ENCODE results near the gene SPAST. TPM values are rescaled to one million over a fixed set of nuclear protein-coding genes. Genes with fewer than 3 reads are reported as not detected.
"Not testable (repeated sequence)": the region's sequence is repeated elsewhere in the genome, so short reads cannot be mapped to it uniquely, and the experiment has no call there.

SPAST gene, protein sequence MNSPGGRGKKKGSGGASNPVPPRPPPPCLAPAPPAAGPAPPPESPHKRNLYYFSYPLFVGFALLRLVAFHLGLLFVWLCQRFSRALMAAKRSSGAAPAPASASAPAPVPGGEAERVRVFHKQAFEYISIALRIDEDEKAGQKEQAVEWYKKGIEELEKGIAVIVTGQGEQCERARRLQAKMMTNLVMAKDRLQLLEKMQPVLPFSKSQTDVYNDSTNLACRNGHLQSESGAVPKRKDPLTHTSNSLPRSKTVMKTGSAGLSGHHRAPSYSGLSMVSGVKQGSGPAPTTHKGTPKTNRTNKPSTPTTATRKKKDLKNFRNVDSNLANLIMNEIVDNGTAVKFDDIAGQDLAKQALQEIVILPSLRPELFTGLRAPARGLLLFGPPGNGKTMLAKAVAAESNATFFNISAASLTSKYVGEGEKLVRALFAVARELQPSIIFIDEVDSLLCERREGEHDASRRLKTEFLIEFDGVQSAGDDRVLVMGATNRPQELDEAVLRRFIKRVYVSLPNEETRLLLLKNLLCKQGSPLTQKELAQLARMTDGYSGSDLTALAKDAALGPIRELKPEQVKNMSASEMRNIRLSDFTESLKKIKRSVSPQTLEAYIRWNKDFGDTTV
- 39.7 TPM for total RNA-seq

DNA sequence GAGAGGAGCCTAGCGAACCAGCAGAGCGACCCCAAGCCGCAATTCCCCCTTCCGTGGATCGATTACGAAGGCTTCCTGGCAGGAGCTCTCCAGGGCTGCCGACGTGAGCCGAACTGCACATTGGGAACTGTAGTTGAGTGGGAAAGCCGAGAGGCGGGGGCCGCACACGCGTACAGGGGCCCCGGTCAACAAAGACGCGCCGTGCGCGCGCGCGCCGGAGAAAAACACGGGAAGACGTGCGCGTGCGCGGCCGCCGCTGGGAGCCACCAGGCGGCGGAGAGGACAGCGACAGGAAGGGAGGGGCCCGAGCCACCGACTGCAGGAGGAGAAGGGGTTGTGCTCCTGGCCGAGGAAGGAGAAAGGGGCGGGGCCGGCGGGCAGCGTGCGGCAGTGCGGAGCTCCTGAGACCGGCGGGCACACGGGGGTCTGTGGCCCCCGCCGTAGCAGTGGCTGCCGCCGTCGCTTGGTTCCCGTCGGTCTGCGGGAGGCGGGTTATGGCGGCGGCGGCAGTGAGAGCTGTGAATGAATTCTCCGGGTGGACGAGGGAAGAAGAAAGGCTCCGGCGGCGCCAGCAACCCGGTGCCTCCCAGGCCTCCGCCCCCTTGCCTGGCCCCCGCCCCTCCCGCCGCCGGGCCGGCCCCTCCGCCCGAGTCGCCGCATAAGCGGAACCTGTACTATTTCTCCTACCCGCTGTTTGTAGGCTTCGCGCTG lies at the start of gene SPAST:
Gene SPAST, plus strand, starts transcription at position 247 of the 711 bp plus-strand sequence. Its CDS starts 276 bp downstream, at position 523.
- H3K27ac ChIP-seq (ENCODE audit: low read depth, low read length), result peak within 1 kb of the TSS; percentile 83
- no peaks in the 10 kb centered on the region for H3K27me3 ChIP-seq (ENCODE audit: control insufficient read depth in 3 of 3, insufficient read depth in 3 of 3, low read length in 3 of 3)
- H3K36me3 ChIP-seq (ENCODE audit: control insufficient read depth in 3 of 3, insufficient read depth in 3 of 3, low read length in 3 of 3), result no peaks in the 10 kb centered on the region
- peaks cover 2 to 11% (median 11%) of the 10 kb centered on the region in 3 donors for H3K4me1 ChIP-seq (ENCODE audit: control insufficient read depth in 3 of 3, insufficient read depth in 3 of 3, low read length in 3 of 3)
- peak within 1 kb of the TSS; percentile 76 to 96 (median 88) for H3K4me3 ChIP-seq (ENCODE audit: low read length in 3 of 3)
- peak within 1 kb of the TSS; percentile 77 to 93 (median 88) for H3K9ac ChIP-seq (ENCODE audit: low read depth in 1 of 3, low read length in 3 of 3)
- H3K9me3 ChIP-seq (ENCODE audit: control insufficient read depth in 3 of 3, low read length in 3 of 3), result no peaks in the 10 kb centered on the region

DNA sequence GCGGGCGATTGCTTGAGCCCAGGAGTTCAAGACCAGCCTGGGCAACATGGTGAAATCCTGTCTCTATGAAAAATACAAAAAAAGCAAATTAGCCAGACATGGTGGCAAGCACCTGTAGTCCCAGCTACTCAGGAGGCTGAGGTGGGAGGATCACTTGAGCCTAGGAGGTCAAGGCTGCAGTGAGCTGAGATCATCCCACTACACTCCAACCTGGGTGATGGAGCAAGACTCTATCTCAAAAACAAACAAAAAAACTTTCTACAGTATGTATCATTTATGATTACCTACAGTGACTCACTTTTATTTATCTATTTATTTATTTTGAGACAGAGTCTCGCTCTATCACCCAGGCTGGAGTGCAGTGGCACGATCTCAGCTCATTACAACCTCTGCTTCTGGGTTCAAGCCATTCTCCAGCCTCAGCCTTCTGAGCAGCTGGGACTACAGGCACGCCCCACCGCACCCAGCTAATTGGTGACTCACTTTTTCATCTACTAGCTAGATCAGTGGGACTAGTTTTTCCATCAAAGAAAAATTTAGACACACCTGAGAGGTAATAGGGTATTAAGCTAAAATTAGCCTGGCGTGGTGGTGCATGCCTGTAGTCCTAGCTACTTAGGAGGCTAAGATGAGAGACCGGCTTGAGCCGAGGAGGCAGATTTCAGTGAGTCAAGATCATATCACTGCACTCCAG lies 44.4 kb upstream of the SPAST start:
- not testable (repeated sequence) for H3K4me1 ChIP-seq (ENCODE audit: control insufficient read depth in 3 of 3, insufficient read depth in 3 of 3, low read length in 3 of 3); H3K9me3 ChIP-seq (ENCODE audit: control insufficient read depth in 3 of 3, low read length in 3 of 3); H3K27ac ChIP-seq (ENCODE audit: low read depth, low read length); H3K4me3 ChIP-seq (ENCODE audit: low read length in 3 of 3); H3K9ac ChIP-seq (ENCODE audit: low read depth in 1 of 3, low read length in 3 of 3); H3K27me3 ChIP-seq (ENCODE audit: control insufficient read depth in 3 of 3, insufficient read depth in 3 of 3, low read length in 3 of 3)
- peaks cover 18 to 30% (median 18%) of the 10 kb centered on the region in 3 donors for H3K36me3 ChIP-seq (ENCODE audit: control insufficient read depth in 3 of 3, insufficient read depth in 3 of 3, low read length in 3 of 3)

DNA sequence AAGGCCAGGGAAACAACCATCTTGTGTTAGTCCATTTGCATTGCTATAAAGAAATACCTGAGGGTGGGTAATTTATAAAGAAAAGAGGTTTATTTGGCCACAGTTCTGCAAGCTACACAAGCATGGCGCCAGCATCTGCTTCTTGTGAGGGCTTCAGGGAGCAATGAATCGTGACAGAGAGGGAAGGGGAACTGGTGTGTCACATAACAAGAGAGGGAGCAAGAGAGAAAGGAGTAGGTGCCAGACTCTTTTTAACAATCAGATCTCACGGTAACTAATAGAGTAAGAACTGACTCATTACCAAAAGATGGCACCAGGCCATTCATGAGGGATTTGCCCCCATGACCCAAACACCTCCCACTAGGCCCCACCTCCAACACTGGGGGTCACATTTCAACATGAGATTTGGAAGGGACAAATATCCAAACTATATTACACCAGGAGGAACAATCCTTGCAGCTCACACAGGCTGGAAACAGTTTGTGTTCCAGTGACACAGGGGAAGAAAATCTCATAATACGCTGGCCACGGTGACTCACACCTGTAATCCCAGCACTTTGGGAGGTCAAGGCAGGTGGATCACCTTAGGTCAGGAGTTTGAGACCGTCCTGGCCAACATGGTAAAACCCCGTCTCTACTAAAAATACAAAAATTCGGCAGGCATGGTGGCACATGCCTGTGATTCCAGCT lies 29.0 kb upstream of the SPAST start:
- not testable (repeated sequence) for H3K4me3 ChIP-seq (ENCODE audit: low read length in 3 of 3); H3K9me3 ChIP-seq (ENCODE audit: control insufficient read depth in 3 of 3, low read length in 3 of 3); H3K27me3 ChIP-seq (ENCODE audit: control insufficient read depth in 3 of 3, insufficient read depth in 3 of 3, low read length in 3 of 3); H3K9ac ChIP-seq (ENCODE audit: low read depth in 1 of 3, low read length in 3 of 3); H3K4me1 ChIP-seq (ENCODE audit: control insufficient read depth in 3 of 3, insufficient read depth in 3 of 3, low read length in 3 of 3); H3K27ac ChIP-seq (ENCODE audit: low read depth, low read length)
- H3K36me3 ChIP-seq (ENCODE audit: control insufficient read depth in 3 of 3, insufficient read depth in 3 of 3, low read length in 3 of 3), result peaks cover 5 to 17% (median 9%) of the 10 kb centered on the region in 3 donors

DNA sequence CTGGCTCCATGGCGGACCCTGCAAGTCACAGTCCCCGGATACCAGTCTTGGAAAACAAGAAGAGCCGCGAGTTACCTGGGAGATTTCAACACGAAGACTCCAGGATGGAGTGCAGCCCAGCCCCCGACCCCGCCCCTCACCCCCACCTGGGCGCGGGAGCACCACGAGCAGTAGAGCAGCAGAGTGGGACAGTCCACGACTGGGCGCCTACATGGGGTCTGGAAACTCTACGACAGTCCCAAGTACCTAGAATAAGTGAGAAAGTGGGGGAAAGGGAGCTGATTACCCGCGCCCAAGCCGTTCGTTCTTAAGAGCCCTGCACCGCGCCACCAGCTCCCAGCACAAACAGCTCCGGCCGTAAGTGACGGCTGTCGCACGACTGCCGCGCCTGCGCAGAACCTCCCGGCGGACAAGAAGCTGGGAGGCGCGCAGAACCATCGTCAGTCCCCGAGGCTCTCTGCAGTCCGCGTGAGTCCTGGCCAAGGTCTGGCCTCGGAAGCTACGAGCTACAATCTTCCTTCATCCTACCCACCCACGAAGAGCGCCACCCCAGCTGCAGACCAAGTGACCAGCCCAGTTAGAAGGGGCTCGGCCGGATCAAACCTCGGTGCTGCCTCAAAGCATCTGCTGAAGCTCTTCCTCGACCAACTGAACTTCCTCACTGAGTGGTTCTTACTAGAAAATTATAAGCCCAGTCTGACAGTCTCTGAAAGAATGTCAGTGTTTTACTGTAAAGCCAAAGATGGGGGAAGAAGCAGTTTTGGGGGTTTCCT lies 23.7 kb upstream of the SPAST start, which contains the start of gene DPY30:
Gene DPY30, minus strand, starts transcription at position 359 of the 773 bp plus-strand sequence. Its CDS starts 349 bp downstream, at position 10.
- H3K4me1 ChIP-seq (ENCODE audit: control insufficient read depth in 3 of 3, insufficient read depth in 3 of 3, low read length in 3 of 3), result peaks cover 3 to 9% (median 6%) of the 10 kb centered on the region in 3 donors
- H3K27me3 ChIP-seq (ENCODE audit: control insufficient read depth in 3 of 3, insufficient read depth in 3 of 3, low read length in 3 of 3), result no peaks in the 10 kb centered on the region
- peak within 1 kb of the TSS; percentile 51 for H3K27ac ChIP-seq (ENCODE audit: low read depth, low read length)
- peak within 1 kb of the TSS; percentile 58 to 95 (median 79) for H3K4me3 ChIP-seq (ENCODE audit: low read length in 3 of 3)
- H3K36me3 ChIP-seq (ENCODE audit: control insufficient read depth in 3 of 3, insufficient read depth in 3 of 3, low read length in 3 of 3), result peaks cover 2 to 9% (median 4%) of the 10 kb centered on the region in 3 donors
- H3K9ac ChIP-seq (ENCODE audit: low read depth in 1 of 3, low read length in 3 of 3), result peak within 1 kb of the TSS; percentile 36 to 94 (median 89)
- no peaks in the 10 kb centered on the region for H3K9me3 ChIP-seq (ENCODE audit: control insufficient read depth in 3 of 3, low read length in 3 of 3)

GRCh38 chr2:32043561-32043960 lies 19.8 kb upstream of the SPAST start:
- H3K27ac ChIP-seq (ENCODE audit: low read depth, low read length), result no peak overlapping the region
- H3K27me3 ChIP-seq (ENCODE audit: control insufficient read depth in 3 of 3, insufficient read depth in 3 of 3, low read length in 3 of 3), result no peaks in the 10 kb centered on the region
- H3K4me1 ChIP-seq (ENCODE audit: control insufficient read depth in 3 of 3, insufficient read depth in 3 of 3, low read length in 3 of 3), result peaks cover 3 to 9% (median 6%) of the 10 kb centered on the region in 3 donors
- no peak overlapping the region for H3K4me3 ChIP-seq (ENCODE audit: low read length in 3 of 3)
- no peak overlapping the region for H3K9ac ChIP-seq (ENCODE audit: low read depth in 1 of 3, low read length in 3 of 3)
- no peaks in the 10 kb centered on the region for H3K36me3 ChIP-seq (ENCODE audit: control insufficient read depth in 3 of 3, insufficient read depth in 3 of 3, low read length in 3 of 3)
- no peaks in the 10 kb centered on the region for H3K9me3 ChIP-seq (ENCODE audit: control insufficient read depth in 3 of 3, low read length in 3 of 3)

DNA sequence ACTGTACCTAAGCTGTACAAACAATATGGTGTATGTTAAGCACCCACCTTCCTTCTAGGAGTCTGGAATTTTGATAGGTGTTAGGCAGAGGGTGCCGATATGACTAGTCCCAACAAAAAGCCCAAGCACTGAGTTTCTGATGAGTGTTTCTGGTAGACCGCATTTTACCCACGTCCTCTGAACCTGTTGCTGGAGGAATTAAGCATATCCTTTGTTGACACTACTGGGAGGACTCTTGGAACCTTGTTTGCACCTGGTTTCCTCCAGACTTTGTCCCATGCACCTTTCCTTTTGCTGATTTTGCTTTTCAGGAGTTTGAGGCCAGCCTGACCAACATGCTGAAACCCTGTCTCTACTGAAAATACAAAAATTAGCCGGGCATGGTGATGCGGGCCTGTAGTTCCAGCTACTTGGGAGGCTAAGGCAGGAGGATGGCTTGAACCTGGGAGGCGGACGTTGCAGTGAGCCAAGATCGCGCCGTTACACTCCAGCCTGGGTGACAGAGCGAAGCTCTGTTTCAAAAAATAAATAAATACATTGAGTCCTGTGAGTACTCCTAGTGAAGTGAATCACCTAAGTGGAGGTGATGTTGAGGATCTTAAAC lies 11.4 kb upstream of the SPAST start:
- H3K27ac ChIP-seq (ENCODE audit: low read depth, low read length), result no peak overlapping the region
- H3K4me1 ChIP-seq (ENCODE audit: control insufficient read depth in 3 of 3, insufficient read depth in 3 of 3, low read length in 3 of 3), result no peaks in the 10 kb centered on the region
- no peaks in the 10 kb centered on the region for H3K27me3 ChIP-seq (ENCODE audit: control insufficient read depth in 3 of 3, insufficient read depth in 3 of 3, low read length in 3 of 3)
- H3K4me3 ChIP-seq (ENCODE audit: low read length in 3 of 3), result no peak overlapping the region
- no peak overlapping the region for H3K9ac ChIP-seq (ENCODE audit: low read depth in 1 of 3, low read length in 3 of 3)
- no peaks in the 10 kb centered on the region for H3K36me3 ChIP-seq (ENCODE audit: control insufficient read depth in 3 of 3, insufficient read depth in 3 of 3, low read length in 3 of 3)
- no peaks in the 10 kb centered on the region for H3K9me3 ChIP-seq (ENCODE audit: control insufficient read depth in 3 of 3, low read length in 3 of 3)

GRCh38 chr2:32054583-32054982 lies 8.8 kb upstream of the SPAST start:
- not testable (repeated sequence) for H3K4me1 ChIP-seq (ENCODE audit: control insufficient read depth in 3 of 3, insufficient read depth in 3 of 3, low read length in 3 of 3); H3K4me3 ChIP-seq (ENCODE audit: low read length in 3 of 3); H3K27me3 ChIP-seq (ENCODE audit: control insufficient read depth in 3 of 3, insufficient read depth in 3 of 3, low read length in 3 of 3); H3K27ac ChIP-seq (ENCODE audit: low read depth, low read length); H3K36me3 ChIP-seq (ENCODE audit: control insufficient read depth in 3 of 3, insufficient read depth in 3 of 3, low read length in 3 of 3); H3K9ac ChIP-seq (ENCODE audit: low read depth in 1 of 3, low read length in 3 of 3); H3K9me3 ChIP-seq (ENCODE audit: control insufficient read depth in 3 of 3, low read length in 3 of 3)

DNA sequence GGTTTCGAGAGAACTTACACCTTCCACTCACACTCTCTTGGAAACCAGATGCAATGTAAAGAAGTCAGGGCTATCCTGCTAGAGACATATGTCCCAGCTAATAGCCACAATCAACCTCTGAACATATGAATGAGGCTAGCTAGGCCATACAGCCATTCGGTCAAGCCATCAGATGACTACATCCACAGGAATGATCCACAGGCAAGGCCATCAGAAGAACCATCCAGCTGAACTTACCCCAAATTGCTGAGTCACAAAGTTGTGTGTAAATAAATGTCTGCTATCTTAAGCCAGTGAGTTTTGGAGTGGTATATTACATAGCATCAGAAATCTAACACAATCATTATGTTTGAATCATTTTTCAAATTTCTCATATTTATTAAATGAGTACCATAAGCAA lies 5.2 kb upstream of the SPAST start:
- Histone ChIP-seq H3K9ac (ENCODE audit: low read depth in 1 of 3, low read length in 3 of 3) (no peak overlapping the region), H3K4me3 (ENCODE audit: low read length in 3 of 3) (no peak overlapping the region), H3K9me3 (ENCODE audit: control insufficient read depth in 3 of 3, low read length in 3 of 3) (no peaks in the 10 kb centered on the region), H3K36me3 (ENCODE audit: control insufficient read depth in 3 of 3, insufficient read depth in 3 of 3, low read length in 3 of 3) (no peaks in the 10 kb centered on the region), H3K27ac (ENCODE audit: low read depth, low read length) (no peak overlapping the region), H3K4me1 (ENCODE audit: control insufficient read depth in 3 of 3, insufficient read depth in 3 of 3, low read length in 3 of 3) (peaks cover 0 to 5% (median 0%) of the 10 kb centered on the region in 3 donors), H3K27me3 (ENCODE audit: control insufficient read depth in 3 of 3, insufficient read depth in 3 of 3, low read length in 3 of 3) (no peaks in the 10 kb centered on the region)

All from skeletal muscle tissue (tissue), 4 donors.